ENCODE data around the gene HSDL1.

DNA sequence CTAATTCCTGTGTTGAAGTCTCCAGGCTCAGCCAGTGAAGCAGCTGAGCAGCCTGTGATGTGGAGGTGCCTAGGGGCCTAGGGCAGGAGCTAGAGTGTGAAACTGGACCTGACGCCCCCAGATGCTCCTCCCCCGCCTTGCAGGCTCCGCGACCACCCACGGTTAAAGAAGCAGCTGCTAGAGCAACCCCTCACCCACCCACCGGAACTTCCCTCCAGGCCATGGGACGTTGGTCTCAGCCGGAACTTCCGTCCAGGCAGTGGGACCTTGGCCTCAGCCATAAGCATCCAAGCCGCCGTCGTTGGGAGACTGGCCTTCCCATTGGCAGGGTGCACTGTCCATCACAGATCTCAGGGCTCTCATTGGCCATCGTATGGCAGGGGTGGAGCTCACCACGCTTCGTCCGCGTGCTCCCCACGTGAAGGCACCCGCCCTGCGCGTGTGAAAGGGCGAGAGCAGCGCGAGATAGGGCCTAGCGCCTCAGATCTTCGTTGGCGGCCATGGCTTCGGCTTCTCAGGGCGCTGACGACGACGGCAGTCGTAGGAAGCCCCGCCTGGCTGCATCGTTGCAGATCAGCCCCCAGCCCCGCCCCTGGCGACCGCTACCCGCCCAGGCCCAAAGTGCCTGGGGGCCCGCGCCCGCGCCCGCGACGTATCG lies 45.9 kb upstream of the HSDL1 start, which contains the start of gene ADAD2:
- TF ChIP-seq, protein P1, sequence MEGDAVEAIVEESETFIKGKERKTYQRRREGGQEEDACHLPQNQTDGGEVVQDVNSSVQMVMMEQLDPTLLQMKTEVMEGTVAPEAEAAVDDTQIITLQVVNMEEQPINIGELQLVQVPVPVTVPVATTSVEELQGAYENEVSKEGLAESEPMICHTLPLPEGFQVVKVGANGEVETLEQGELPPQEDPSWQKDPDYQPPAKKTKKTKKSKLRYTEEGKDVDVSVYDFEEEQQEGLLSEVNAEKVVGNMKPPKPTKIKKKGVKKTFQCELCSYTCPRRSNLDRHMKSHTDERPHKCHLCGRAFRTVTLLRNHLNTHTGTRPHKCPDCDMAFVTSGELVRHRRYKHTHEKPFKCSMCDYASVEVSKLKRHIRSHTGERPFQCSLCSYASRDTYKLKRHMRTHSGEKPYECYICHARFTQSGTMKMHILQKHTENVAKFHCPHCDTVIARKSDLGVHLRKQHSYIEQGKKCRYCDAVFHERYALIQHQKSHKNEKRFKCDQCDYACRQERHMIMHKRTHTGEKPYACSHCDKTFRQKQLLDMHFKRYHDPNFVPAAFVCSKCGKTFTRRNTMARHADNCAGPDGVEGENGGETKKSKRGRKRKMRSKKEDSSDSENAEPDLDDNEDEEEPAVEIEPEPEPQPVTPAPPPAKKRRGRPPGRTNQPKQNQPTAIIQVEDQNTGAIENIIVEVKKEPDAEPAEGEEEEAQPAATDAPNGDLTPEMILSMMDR (IDR thresholded peaks at IDR 0.05; ENCODE audit: low read depth, low read length): no peak
- no peak for TF ChIP-seq EZH2phosphoT487 (IDR thresholded peaks at IDR 0.05; ENCODE audit: low read depth)
